Measurements from ENCODE around the gene NUPR1. TPM values are rescaled to one million over a fixed set of nuclear protein-coding genes. Genes with fewer than 3 reads are reported as not detected.

The NUPR1 gene
- total RNA-seq, 1 experiment from 2014 or later, result 16.6 TPM

Other genes with a start within 250 kb of the NUPR1 start
- 5.5 and 6.7 TPM in 2 replicates for gene SBK1, start 246.4 kb downstream of the NUPR1 start, total RNA-seq (2022)
- 1.4 and 1.9 TPM in 2 replicates for gene NPIPB6, start 175.5 kb downstream of the NUPR1 start, total RNA-seq (2022)
- gene EIF3CL, start 135.1 kb downstream of the NUPR1 start, total RNA-seq (2022), result 20.4 and 44.6 TPM in 2 replicates
- gene NPIPB7, start 66.6 kb downstream of the NUPR1 start, total RNA-seq (2022), result not detected in 2 replicates
- gene CLN3, start 46.9 kb downstream of the NUPR1 start, total RNA-seq (2022), result 41.0 and 42.2 TPM in 2 replicates
- 0.61 and 0.63 TPM in 2 replicates for gene APOBR, start 44.3 kb downstream of the NUPR1 start, total RNA-seq (2022)
- gene IL27, start 32.1 kb downstream of the NUPR1 start, total RNA-seq (2022), result 0.53 and 0.66 TPM in 2 replicates
- gene SGF29, start 14.9 kb upstream of the NUPR1 start, total RNA-seq (2022), result 29.8 and 31.1 TPM in 2 replicates
- gene SULT1A2, start 58.1 kb upstream of the NUPR1 start, total RNA-seq (2022), result 0.43 TPM in 1 of 2 replicates, not detected in the other
- gene SULT1A1, start 71.1 kb upstream of the NUPR1 start, total RNA-seq (2022), result 8.9 and 9.1 TPM in 2 replicates
- gene NPIPB8, start 99.1 kb upstream of the NUPR1 start, total RNA-seq (2022), result 0.48 TPM in 1 of 2 replicates, not detected in the other
- gene EIF3C, start 172.5 kb upstream of the NUPR1 start, total RNA-seq (2022), result 777 and 841 TPM in 2 replicates
- gene NPIPB9, start 212.8 kb upstream of the NUPR1 start, total RNA-seq (2022), result 0.45 and 0.77 TPM in 2 replicates